Stimulated activated CD8-positive, alpha-beta memory T cell treated with anti-CD3 and anti-CD28 coated beads, Interleukin-12 subunit alpha, Interleukin-12 subunit beta, amount 100 ng/mL, for 24 hours (primary cell): ENCODE results near the gene EPS8L1.
"Not testable (repeated sequence)": the region's sequence is repeated elsewhere in the genome, so short reads cannot be mapped to it uniquely, and the experiment has no call there.

ENCODE experiments used
- DNase-seq: peaks from one replicate; pipeline ENCODE4 v3.0.0-alpha.2; 2020; ENCODE audit errors: extremely low read depth

Gene EPS8L1

DNA sequence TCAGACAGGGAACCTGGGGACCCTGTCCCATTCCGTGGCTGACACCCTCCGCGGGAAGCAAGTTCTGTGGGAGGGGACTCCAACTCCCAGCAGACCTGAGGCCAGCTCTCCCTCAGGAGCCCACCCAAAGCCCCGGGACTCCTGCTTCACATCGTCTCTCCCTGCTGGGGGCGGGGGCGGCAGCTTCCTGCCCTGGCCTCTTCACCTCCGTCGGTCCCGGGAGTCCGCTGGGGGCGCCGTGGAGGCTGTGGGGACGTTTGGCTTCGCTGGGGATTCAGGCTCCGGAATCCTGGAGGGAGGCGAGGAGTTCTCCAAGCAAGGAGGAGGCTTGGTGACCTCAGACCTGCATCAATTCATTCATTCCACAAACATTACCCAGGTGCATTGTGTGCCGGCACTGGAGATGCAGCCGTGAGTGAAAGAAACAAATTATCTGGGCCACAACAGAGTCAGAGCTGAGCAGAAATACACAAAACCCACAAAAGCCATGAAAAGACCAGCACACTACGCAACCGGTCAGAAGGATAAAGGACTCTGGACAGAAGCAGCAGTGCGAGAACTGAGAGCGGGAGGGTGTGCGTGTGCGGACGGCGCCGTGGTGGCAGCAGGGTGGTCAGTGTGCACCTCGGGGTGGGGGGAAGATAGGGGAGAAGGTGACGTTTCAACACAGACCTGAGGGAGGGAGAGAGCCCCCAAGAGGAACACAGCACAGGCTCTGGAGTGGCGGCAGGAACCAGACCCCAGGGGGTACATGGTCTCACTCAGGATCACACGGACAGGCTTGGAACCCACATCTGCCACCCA is 19.0 kb downstream of the EPS8L1 start:
- DNase-seq = no peak

GRCh38 chr19:55095260-55096060 is 19.8 kb downstream of the EPS8L1 start:
- DNase-seq = no peak

DNA sequence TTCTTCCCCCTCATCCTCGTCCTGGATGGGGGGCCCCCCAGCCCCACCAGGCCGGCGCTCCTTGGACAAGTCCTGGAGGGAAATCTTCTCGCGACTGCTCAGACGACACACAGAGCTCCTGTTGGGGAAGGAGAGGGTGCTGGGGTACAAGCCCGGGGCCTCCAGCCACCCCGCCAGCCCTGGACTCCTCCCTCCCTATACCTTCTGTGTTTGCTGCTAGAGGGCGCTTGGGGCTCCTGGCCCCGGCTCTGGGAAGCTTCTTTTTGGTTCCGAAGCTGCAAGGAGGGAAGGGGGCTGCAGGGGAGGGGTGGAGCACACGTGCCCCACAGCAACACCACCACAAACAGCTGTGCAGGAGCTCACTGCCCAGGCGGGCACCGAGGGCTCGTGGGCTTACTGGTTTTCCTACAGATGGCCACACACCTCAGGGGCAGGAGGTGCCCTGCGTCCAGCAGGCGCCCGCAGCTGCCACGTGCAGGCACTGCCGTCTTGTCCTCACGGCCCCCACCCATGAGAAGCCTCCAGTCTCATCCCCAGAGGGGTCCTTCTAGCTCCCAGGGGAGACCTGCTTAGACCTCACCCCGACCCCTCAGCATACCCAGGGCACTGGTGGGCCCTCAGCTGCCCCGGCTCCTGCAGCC is 20.5 kb downstream of the EPS8L1 start:
- no peak for DNase-seq

DNA sequence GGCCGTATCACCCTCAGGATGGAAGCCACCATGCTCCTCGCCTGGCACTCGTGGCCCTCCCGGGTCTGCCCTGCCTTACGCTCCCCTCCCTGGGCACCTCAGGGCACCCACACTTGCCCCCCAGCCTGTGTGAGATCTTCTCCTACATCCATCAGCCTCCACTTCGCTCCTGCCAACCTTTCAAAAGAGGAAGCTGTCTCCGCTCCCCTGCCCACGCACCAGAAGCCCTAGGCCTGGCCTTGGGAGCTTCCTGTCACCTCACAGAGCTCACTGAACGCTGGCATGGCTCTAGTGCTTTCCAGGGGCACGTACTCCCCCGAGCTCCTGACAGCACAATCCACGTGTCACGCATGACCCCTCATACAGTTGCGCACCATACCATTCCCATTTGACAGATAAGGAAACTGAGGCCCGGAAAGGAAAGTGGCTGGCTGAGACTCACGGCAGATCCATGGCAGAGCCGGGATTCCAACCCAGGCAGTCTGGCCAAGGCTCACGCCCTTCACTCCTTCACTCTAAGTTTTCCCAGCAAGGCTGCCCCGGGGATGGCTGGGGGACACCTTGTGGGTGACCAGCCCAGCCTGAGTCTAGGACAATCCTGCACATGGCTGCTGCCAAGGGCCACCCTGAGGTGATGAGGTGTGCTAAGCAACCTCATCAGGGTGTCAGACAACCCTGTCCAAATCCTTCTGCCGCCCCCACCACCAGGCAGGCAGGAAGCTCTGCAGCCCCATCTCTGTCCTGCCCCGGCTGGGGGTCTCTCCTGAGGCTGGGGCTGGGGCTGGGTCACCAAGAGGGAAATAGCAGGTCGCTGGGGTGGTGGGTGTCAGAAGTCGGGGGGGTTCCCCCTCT is 22.4 kb downstream of the EPS8L1 start:
- no peak for DNase-seq

DNA sequence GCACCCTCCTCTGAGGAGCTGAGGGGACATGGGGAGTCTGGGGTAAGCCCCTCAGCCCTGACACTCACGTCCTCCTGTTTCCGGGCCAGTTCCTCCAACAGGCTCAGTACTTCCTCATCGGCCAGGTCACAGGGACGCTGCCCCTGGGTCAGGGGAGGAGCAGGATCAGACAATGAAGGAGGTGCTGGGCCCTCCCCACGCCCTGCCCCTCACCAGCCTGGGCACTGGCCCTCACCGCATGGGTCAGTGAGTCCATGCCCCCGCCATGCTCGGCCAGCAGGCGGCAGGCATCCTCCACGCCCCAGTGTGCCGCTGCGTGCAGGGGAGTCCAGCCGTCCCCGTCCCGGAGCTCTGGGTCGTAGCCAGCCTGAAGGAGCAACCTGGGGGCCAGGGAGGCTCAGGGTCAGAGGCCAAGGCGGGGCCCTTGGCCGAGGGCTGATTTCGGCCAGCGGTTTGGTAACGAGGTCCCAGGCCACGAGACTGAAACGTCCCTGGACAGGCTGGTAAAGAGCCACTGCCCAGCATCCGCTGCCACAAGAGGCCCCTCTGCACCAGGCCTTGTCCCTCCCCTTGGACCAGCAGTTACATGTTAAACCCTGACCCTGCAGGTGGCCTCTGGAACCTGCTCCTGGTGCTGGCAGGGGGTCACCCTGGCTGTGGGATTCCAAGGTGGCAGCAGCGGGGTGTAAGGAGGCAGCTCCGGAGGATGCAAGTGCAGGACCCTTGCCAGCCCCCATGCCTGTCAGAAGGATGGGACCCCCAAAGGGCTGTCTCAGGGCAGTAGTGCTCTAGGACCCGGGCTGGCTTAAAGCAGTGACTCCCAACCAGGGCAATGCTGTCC is 23.3 kb downstream of the EPS8L1 start:
- DNase-seq = no peak

DNA sequence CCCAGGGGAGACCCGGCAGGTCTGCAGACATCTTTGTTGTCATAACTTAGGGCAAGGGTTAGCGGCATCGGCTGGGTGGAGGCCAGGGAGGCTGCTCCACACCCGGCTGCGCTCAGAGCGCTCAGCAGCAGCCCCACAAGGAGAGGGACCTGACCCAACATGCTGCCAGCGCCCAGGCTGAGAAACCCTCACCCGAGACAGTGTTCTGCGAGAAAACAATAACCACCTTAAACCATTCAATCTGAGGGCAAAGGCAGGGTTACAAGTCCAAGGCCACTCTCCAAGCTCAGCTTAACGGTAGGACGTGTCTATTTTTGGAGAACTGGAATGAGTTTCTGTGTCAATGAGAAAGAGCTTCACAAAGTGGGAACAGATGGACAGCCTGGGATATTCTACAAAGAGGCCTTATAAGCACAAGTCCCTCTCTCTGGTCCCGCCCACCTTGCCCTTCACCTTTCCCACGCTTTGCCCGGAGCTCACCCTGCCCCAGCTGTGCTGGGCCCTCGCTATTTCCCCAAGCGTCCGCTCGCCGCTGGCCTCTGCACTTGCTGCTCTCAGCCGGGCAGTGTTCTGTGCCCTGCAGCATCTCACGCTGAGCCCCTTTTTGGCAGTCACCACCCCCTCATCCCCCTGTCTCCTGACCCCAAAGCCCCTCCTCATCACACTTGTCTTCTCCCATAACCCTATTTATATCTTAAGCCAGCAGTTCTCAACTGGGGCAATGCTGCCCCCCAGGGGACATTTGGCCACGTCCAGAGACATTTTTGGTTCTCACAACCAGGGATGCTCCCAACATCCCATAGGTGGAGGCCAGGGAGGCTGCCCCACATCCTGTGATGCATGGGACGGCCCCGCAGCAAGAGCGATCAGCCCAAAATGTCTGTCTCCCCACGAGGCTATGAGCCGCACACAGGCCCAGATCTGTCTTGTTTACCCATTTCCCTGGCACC is 24.2 kb downstream of the EPS8L1 start:
- no peak for DNase-seq

DNA sequence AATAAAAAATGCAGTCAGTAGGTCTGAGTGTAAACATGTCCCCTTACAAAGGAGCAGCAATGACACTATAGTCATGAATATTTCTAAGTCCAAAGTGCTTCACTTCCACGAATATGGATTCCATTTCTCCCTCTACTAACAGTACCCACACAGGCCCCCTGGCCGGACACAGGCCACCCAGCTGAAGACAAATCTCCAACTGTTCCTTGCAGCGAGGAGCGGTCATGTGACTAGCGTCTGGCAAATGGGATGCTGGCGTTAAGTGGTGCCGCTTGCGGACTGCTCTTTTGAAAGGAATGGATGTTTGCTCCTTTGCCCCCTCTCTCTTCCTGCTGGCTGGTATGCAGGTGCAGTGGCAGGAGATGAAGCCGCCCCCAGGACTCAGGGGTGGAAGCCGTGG is 25.6 kb downstream of the EPS8L1 start:
- no peak for DNase-seq

DNA sequence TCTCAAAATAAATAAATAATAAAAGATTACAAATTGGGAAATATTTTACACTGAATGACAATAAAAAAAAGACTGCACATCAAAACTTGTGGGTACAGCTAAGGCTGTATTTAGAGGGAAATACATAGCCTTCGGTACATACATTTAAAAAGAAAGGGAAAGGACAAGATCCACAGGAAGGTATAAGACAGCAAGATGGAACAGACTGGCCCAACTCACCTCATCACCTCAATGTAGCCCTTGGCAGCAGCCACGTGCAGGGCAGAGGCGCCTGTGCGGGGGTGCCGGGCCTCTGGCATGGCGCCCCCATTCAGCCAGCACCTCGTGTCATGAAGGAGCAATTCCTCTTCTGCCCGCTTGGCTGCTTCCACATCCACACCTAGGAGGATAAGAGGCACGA is 27.5 kb downstream of the EPS8L1 start:
- no peak for DNase-seq

DNA sequence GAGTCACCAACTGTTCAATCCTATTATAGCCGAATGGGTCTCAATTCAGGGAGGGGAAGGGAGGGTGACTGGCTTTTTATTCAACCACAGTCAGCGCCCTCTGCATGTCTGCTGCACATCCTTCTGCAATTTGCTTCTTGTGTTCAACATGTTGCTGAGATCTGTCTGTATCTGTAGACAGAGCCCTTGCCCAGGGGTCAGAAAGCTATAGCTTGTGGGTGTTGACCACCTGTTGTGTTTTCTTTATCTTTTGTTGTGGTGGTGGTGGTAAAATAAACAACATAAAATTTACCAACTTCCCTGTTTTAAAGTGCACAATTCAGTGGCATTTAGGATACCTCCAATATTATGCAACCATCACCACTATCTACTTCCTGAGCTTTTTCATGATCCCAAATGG is 29.6 kb downstream of the EPS8L1 start:
- DNase-seq = no peak

DNA sequence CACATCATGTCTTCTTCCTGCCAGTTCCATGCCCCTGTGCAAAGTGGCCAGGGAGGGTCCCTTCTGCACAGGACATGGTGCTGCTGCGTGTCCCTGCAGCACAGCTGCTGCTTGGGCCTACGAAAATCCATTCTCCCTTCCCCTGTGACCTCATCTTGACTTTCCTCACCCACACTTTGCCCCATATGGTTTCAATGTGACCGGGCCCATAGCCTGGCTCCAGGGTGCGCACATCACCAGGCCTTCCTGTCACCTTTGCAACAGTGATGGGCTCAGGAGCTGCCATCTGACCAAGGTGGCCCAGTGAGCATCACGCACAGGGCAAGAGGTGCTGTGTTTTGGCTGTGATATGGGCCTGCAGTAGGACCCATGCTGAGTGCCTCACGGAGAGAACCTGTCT is 30.9 kb downstream of the EPS8L1 start:
- DNase-seq = no peak

GRCh38 chr19:55107252-55107651 is 31.6 kb downstream of the EPS8L1 start:
- not testable (repeated sequence) for DNase-seq

- no peak for DNase-seq
Measured at GRCh38 chr19:55109527-55110291, 34.0 kb downstream of the EPS8L1 start.

DNA sequence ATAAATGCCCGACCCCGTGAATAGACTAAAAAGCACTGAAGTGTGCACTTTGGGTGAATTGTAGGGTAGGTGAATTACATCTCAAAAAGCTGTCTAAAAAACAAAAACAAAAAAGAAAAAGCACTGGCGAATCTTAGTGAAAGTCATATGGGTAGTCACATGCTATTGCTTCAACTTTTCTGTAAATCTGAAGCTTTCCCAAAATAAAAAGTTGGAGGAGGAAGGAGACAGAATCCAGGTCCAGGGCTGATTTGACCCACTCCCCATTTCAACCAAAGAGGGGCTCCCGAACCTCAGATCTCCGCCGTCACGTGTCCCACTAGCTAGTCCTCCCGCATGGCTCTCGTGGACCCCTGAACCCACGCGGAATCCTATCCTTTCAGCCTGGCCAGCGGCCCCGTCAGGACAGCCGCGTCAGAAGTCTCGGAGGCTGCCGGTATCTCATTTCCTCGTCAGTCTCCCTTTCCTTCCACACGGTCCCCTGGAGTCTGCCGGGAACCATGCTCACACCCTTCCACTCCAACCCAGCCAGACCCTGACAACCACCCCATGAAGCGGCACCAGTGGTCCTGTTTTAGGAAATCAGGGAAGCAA is 35.7 kb downstream of the EPS8L1 start:
- DNase-seq = no peak

GRCh38 chr19:55112246-55112776 is 36.6 kb downstream of the EPS8L1 start:
- no peak for DNase-seq

DNA sequence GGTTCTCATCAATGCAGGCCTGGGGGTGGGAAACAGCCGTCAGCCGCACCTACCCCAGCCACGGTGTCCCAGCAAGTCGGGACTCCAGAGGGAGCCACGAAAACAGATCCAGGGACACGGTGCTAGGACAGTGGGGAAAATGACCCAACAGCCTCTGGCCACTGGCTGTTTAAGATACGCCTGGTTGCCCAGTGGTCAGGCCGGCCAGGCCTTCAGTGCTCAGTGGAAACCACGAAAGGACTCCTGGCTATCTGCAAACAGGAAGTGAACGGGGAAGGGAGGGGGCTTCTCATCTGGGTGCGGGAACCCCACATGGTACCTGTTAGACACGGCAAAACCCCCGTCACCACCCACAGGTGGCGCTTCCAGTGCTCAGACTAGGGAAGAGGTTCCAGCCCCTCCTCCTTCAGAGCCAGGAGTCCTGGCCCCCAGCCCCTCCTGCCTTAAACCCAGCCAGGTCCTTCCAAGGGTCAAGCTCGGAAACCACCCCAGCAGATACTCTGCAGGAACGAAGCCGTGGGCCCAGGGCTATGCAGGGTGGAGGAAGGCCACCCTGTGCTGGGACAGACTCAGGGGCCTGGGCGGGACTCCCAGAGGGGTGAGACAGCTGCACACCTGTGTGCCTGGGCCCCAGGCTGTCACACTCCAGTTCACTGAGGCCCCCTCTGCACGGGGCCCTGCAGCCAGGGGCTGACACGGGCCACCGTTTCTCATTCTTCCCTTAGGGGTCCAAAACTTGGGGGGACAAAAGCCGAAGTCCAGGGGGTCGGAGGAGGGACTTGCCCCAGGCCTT is 37.3 kb downstream of the EPS8L1 start:
- no peak for DNase-seq

DNA sequence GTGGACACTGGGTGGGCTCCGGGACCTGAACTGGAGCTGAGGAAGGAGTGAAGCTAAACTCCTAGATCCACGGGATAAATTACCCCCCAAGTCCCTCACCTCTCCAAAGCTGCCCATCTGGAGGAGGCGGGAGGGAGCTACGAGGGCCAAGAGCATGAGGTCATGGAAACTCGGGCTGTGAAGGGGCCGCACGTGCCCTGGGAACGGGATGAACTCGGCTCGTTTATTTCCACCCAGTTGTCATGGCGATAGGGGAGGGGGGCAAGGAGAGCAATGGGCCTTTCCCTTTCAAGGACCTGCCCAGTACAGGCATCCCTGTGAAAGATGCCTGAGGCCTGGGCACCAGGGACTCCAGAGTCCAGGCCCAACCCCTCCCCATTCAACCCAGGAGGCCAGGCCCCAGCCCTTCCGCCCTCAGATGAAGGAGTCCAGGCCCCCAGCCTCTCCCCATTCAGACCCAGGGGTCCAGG is 37.9 kb downstream of the EPS8L1 start:
- no peak for DNase-seq

GRCh38 chr19:55114566-55115145 is 39.0 kb downstream of the EPS8L1 start:
- DNase-seq = no peak
